Measurements from ENCODE around the gene PNKD.

Gene PNKD

DNA sequence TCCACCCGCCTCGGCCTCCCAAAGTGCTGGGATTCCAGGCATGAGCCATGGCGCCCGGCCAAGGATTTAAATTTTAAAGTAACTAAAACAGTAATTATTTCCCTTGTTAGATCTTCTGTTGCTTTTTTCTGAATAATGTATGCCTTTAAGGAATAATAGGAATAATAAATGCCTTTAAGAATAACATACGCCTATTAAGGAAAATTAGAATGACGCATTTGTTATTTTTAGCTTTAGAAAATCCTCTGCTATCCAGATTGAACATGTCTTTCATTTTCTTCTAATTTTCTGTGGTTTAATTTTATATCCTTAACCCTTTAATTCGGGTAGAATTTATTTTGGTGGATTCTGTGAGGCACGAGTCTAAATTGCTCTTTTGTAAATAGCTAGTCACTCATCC, 45.1 kb downstream of the PNKD start:
- Histone ChIP-seq H3K4ac (ENCODE audit: low read depth, low read length) (no peak overlapping the region), H3K18ac (ENCODE audit: low read length) (no peak overlapping the region), H3K23ac (ENCODE audit: low read length) (no peak overlapping the region), H4K8ac (ENCODE audit: low read depth, low read length) (no peak overlapping the region), H3K27ac (ENCODE audit: low read depth, low read length) (no peak overlapping the region), H2AK5ac (ENCODE audit: low read length) (no peak overlapping the region), H3K27me3 (ENCODE audit: insufficient read depth, low read length) (no peaks in the 10 kb centered on the region), H3K36me3 (ENCODE audit: control insufficient read depth in 1 of 2, insufficient read depth in 2 of 2, low read length in 2 of 2) (no peaks in the 10 kb centered on the region), H3K9me3 (ENCODE audit: insufficient read depth, low read depth, low read length) (no peaks in the 10 kb centered on the region), H3K4me2 (ENCODE audit: low read length) (no peak overlapping the region), H3K79me1 (ENCODE audit: low read length) (peaks cover 5% of the 10 kb centered on the region), H2BK12ac (ENCODE audit: low read length) (no peak overlapping the region), H3K4me1 (ENCODE audit: control insufficient read depth in 1 of 2, insufficient read depth in 2 of 2, low read length in 2 of 2) (peaks cover 6 to 12% of the 10 kb centered on the region in 2 experiments), H4K91ac (ENCODE audit: low read depth, low read length) (no peak overlapping the region), H2BK5ac (ENCODE audit: low read depth, low read length, poor library complexity) (no peak overlapping the region), H4K12ac (ENCODE audit: low read depth, low read length) (no peak overlapping the region), H3K9ac (ENCODE audit: low read length) (no peak overlapping the region), H3K79me2 (ENCODE audit: control insufficient read depth, insufficient read depth, low read length, poor library complexity) (no peaks in the 10 kb centered on the region), H3K14ac (ENCODE audit: low read length) (no peak overlapping the region), H2BK120ac (ENCODE audit: insufficient read depth, low read length, poor library complexity) (no peak overlapping the region), H3K4me3 (ENCODE audit: low read depth, low read length) (no peak overlapping the region), H2AFZ (ENCODE audit: insufficient read depth, low read length, poor library complexity) (no peak overlapping the region)
- DNase-seq = peak in 1 of 2 donors; percentile 34
- no CpG with 5 or more reads among the region's 8 CpGs for WGBS (ENCODE audit: extremely low coverage, insufficient coverage, insufficient read length)

GRCh38 chr2:218317303-218317630, 46.9 kb downstream of the PNKD start:
- H3K4me1 ChIP-seq (ENCODE audit: control insufficient read depth in 1 of 2, insufficient read depth in 2 of 2, low read length in 2 of 2) = peaks cover 3 to 9% of the 10 kb centered on the region in 2 experiments
- H4K12ac ChIP-seq (ENCODE audit: low read depth, low read length) = no peak overlapping the region
- H2BK5ac ChIP-seq (ENCODE audit: low read depth, low read length, poor library complexity) = no peak overlapping the region
- no peak overlapping the region for H3K14ac ChIP-seq (ENCODE audit: low read length)
- peak; percentile 72 to 83 for DNase-seq
- no peak overlapping the region for H2BK12ac ChIP-seq (ENCODE audit: low read length)
- no peak overlapping the region for H3K9ac ChIP-seq (ENCODE audit: low read length)
- no CpG with 5 or more reads among the region's 1 CpG for WGBS (ENCODE audit: extremely low coverage, insufficient coverage, insufficient read length)
- no peak overlapping the region for H3K23ac ChIP-seq (ENCODE audit: low read length)
- H3K79me1 ChIP-seq (ENCODE audit: low read length) = peaks cover 3% of the 10 kb centered on the region
- H3K18ac ChIP-seq (ENCODE audit: low read length) = no peak overlapping the region
- no peaks in the 10 kb centered on the region for H3K36me3 ChIP-seq (ENCODE audit: control insufficient read depth in 1 of 2, insufficient read depth in 2 of 2, low read length in 2 of 2)
- no peak overlapping the region for H3K27ac ChIP-seq (ENCODE audit: low read depth, low read length)
- no peak overlapping the region for H4K91ac ChIP-seq (ENCODE audit: low read depth, low read length)
- no peaks in the 10 kb centered on the region for H3K9me3 ChIP-seq (ENCODE audit: insufficient read depth, low read depth, low read length)
- no peak overlapping the region for H2AFZ ChIP-seq (ENCODE audit: insufficient read depth, low read length, poor library complexity)
- no peaks in the 10 kb centered on the region for H3K27me3 ChIP-seq (ENCODE audit: insufficient read depth, low read length)
- H3K4ac ChIP-seq (ENCODE audit: low read depth, low read length) = no peak overlapping the region
- no peak overlapping the region for H4K8ac ChIP-seq (ENCODE audit: low read depth, low read length)
- no peak overlapping the region for H3K4me2 ChIP-seq (ENCODE audit: low read length)
- no peaks in the 10 kb centered on the region for H3K79me2 ChIP-seq (ENCODE audit: control insufficient read depth, insufficient read depth, low read length, poor library complexity)
- H2AK5ac ChIP-seq (ENCODE audit: low read length) = no peak overlapping the region
- H2BK120ac ChIP-seq (ENCODE audit: insufficient read depth, low read length, poor library complexity) = no peak overlapping the region
- no peak overlapping the region for H3K4me3 ChIP-seq (ENCODE audit: low read depth, low read length)

DNA sequence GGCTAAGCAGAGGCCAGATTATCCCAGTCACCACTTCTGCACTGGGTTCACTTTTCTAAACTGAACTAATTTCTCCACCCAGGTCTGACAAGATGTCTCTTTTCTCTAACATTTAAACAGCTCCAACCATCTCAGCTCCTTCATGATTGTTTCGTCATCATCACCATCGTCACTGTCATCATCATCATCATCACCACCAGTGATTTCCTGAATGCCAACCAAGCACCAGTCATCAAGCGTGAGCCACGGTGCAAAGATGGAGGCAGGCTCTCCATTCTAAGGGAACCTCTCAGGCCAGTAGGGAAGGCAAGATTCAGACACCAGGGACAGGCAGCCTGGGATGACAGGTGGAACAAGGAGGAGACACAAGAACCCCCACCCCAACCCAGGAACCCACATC, 47.5 kb downstream of the PNKD start:
- H4K8ac ChIP-seq (ENCODE audit: low read depth, low read length) = no peak overlapping the region
- H3K4me2 ChIP-seq (ENCODE audit: low read length) = no peak overlapping the region
- H3K27ac ChIP-seq (ENCODE audit: low read depth, low read length) = no peak overlapping the region
- H3K14ac ChIP-seq (ENCODE audit: low read length) = no peak overlapping the region
- H2AFZ ChIP-seq (ENCODE audit: insufficient read depth, low read length, poor library complexity) = no peak overlapping the region
- no peak overlapping the region for H3K23ac ChIP-seq (ENCODE audit: low read length)
- H3K27me3 ChIP-seq (ENCODE audit: insufficient read depth, low read length) = no peaks in the 10 kb centered on the region
- H3K4ac ChIP-seq (ENCODE audit: low read depth, low read length) = no peak overlapping the region
- no peaks in the 10 kb centered on the region for H3K9me3 ChIP-seq (ENCODE audit: insufficient read depth, low read depth, low read length)
- H3K79me2 ChIP-seq (ENCODE audit: control insufficient read depth, insufficient read depth, low read length, poor library complexity) = no peaks in the 10 kb centered on the region
- H3K4me3 ChIP-seq (ENCODE audit: low read depth, low read length) = no peak overlapping the region
- H4K91ac ChIP-seq (ENCODE audit: low read depth, low read length) = no peak overlapping the region
- no peak overlapping the region for H2BK5ac ChIP-seq (ENCODE audit: low read depth, low read length, poor library complexity)
- H3K9ac ChIP-seq (ENCODE audit: low read length) = no peak overlapping the region
- no peak for DNase-seq
- no peaks in the 10 kb centered on the region for H3K79me1 ChIP-seq (ENCODE audit: low read length)
- no peak overlapping the region for H3K18ac ChIP-seq (ENCODE audit: low read length)
- no CpG with 5 or more reads among the region's 4 CpGs for WGBS (ENCODE audit: extremely low coverage, insufficient coverage, insufficient read length)
- no peaks in the 10 kb centered on the region for H3K36me3 ChIP-seq (ENCODE audit: control insufficient read depth in 1 of 2, insufficient read depth in 2 of 2, low read length in 2 of 2)
- no peak overlapping the region for H2BK120ac ChIP-seq (ENCODE audit: insufficient read depth, low read length, poor library complexity)
- peaks cover 3 to 9% of the 10 kb centered on the region in 2 experiments for H3K4me1 ChIP-seq (ENCODE audit: control insufficient read depth in 1 of 2, insufficient read depth in 2 of 2, low read length in 2 of 2)
- no peak overlapping the region for H4K12ac ChIP-seq (ENCODE audit: low read depth, low read length)
- no peak overlapping the region for H2BK12ac ChIP-seq (ENCODE audit: low read length)
- no peak overlapping the region for H2AK5ac ChIP-seq (ENCODE audit: low read length)

DNA sequence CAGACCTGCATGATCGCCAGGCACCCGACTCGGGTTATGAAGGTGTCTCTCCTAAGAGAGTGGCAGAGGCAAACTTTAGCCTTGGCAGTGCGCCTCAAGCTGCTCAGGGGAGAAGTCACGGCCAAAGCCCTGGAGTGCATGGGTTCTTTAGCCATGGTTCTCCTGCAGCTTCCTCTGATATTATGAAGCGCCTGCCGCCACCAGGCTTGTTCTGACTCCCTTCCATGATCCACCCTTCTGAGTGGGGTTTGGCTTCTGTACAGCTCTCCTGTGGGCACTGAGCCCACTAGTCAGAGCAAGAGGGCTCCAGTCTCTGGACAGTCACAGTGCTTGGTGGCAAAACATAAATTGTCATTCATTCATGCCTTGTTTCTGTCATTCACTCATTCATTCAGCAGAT, 47.9 kb downstream of the PNKD start:
- Histone ChIP-seq H3K9me3 (ENCODE audit: insufficient read depth, low read depth, low read length) (no peaks in the 10 kb centered on the region), H3K27ac (ENCODE audit: low read depth, low read length) (no peak overlapping the region)

More for the DNA sequence above, 47.9 kb downstream of the PNKD start:
- H3K4me2 ChIP-seq (ENCODE audit: low read length) = no peak overlapping the region
- no peak overlapping the region for H3K4ac ChIP-seq (ENCODE audit: low read depth, low read length)
- H3K79me1 ChIP-seq (ENCODE audit: low read length) = peaks cover 3% of the 10 kb centered on the region
- H3K4me1 ChIP-seq (ENCODE audit: control insufficient read depth in 1 of 2, insufficient read depth in 2 of 2, low read length in 2 of 2) = peaks cover 3 to 9% of the 10 kb centered on the region in 2 experiments
- no peaks in the 10 kb centered on the region for H3K79me2 ChIP-seq (ENCODE audit: control insufficient read depth, insufficient read depth, low read length, poor library complexity)
- no peaks in the 10 kb centered on the region for H3K27me3 ChIP-seq (ENCODE audit: insufficient read depth, low read length)
- H3K23ac ChIP-seq (ENCODE audit: low read length) = no peak overlapping the region
- no peak overlapping the region for H3K9ac ChIP-seq (ENCODE audit: low read length)
- H3K18ac ChIP-seq (ENCODE audit: low read length) = no peak overlapping the region
- no peak overlapping the region for H3K14ac ChIP-seq (ENCODE audit: low read length)
- no peak for DNase-seq
- no CpG with 5 or more reads among the region's 7 CpGs for WGBS (ENCODE audit: extremely low coverage, insufficient coverage, insufficient read length)
- H2BK5ac ChIP-seq (ENCODE audit: low read depth, low read length, poor library complexity) = no peak overlapping the region
- no peak overlapping the region for H2AFZ ChIP-seq (ENCODE audit: insufficient read depth, low read length, poor library complexity)
- H4K12ac ChIP-seq (ENCODE audit: low read depth, low read length) = no peak overlapping the region
- H4K91ac ChIP-seq (ENCODE audit: low read depth, low read length) = no peak overlapping the region
- no peak overlapping the region for H2BK12ac ChIP-seq (ENCODE audit: low read length)
- no peaks in the 10 kb centered on the region for H3K36me3 ChIP-seq (ENCODE audit: control insufficient read depth in 1 of 2, insufficient read depth in 2 of 2, low read length in 2 of 2)
- no peak overlapping the region for H2AK5ac ChIP-seq (ENCODE audit: low read length)
- H3K4me3 ChIP-seq (ENCODE audit: low read depth, low read length) = no peak overlapping the region
- H2BK120ac ChIP-seq (ENCODE audit: insufficient read depth, low read length, poor library complexity) = no peak overlapping the region
- no peak overlapping the region for H4K8ac ChIP-seq (ENCODE audit: low read depth, low read length)
